Pulmonary artery endothelial cell (primary cell): Measurements from ENCODE around the gene SELP. TPM values are rescaled to one million over a fixed set of nuclear protein-coding genes. Genes with fewer than 3 reads are reported as not detected.
A peak's percentile ranks its signal among the peaks of the same experiment; 100 is the strongest.
"Not testable (repeated sequence)": the region's sequence is repeated elsewhere in the genome, so short reads cannot be mapped to it uniquely, and the experiment has no call there.

Experiments
- DNase-seq: peaks from one replicate; pipeline ENCODE4 v3.0.0-alpha.2; 2011; ENCODE audit warnings: low read depth, low spot score
- total RNA-seq: library from RNA; depleted of rRNA; stranded (reverse); fragments of >200 nt; gene quantifications from 2 replicates; pipeline ENCODE4 v1.2.3, GENCODE V29; 2014

SELP gene
- 1.8 and 3.3 TPM in 2 replicates for total RNA-seq

- peak; percentile 47 for DNase-seq
These were observed at the start of gene SELP for GRCh38 chr1:169630006-169630405. Gene SELP, minus strand, starts transcription at chr1:169630124. Its CDS starts 50 bp downstream, at chr1:169630074.

DNA sequence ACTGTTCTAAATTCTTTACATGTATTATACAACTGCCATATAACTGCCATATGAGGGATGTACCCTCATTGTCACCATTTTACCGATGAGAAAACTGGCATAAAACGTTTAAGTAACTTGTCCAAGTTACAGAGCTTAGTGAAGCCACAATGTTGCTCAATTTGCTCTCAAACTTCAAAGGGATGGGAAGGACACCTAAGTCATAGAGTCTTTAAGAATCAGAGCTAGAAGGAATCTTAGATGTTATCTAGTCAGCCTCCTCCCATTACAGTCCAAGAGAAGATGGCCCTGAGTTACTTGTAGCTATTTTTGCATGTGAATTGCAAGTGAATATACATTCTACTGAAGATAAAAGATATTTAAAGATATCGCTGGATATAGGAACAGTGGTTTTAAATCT lies 49.8 kb upstream of the SELP start:
- DNase-seq, result no peak

GRCh38 chr1:169676001-169676400 lies 46.1 kb upstream of the SELP start:
- peak; percentile 95 for DNase-seq

- DNase-seq, result peak; percentile 88
These were observed 40.9 kb upstream of the SELP start for GRCh38 chr1:169670836-169671235.

DNA sequence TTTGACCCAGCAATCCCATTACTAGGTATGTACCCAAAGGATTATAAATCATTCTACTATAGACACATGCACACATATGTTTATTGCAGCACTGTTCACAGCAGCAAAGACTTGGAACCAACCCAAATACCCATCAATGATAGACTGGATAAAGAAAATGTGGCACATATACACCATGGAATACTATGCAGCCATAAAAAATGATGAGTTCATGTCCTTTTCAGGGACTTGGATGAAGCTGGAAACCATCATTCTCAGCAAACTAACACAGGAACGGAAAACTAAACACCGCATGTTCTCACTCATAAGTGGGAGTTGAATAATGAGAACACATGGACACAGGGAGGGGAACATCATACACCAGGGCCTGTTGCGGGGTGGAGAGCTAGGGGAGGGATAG lies 40.3 kb upstream of the SELP start:
- not testable (repeated sequence) for DNase-seq

GRCh38 chr1:169667699-169668596 lies 38.0 kb upstream of the SELP start:
- not testable (repeated sequence) for DNase-seq

GRCh38 chr1:169667227-169667639 lies 37.3 kb upstream of the SELP start:
- not testable (repeated sequence) for DNase-seq

- DNase-seq, result not testable (repeated sequence)
These were observed 32.8 kb upstream of the SELP start for GRCh38 chr1:169662680-169663079.

DNA sequence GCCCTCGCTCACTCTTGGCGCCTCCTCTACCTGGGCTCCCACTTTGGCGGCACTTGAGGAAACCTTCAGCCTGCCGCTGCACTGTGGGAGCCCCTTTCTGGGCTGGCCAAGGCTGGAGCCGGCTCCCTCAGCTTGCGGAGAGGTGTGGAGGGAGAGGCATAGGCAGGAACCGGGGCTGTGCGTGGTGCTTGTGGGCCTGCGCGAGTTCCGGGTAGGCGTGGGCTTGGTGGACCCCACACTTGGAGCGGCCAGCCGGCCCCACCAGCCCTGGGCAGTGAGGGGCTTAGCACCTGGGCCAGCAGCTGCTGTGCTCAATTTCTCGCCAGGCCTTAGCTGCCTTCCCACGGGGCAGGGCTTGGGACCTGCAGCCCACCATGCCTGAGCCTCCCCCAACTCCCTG lies 31.1 kb upstream of the SELP start:
- DNase-seq, result not testable (repeated sequence)

- not testable (repeated sequence) for DNase-seq
These were observed 28.9 kb upstream of the SELP start for GRCh38 chr1:169658777-169659176.

DNA sequence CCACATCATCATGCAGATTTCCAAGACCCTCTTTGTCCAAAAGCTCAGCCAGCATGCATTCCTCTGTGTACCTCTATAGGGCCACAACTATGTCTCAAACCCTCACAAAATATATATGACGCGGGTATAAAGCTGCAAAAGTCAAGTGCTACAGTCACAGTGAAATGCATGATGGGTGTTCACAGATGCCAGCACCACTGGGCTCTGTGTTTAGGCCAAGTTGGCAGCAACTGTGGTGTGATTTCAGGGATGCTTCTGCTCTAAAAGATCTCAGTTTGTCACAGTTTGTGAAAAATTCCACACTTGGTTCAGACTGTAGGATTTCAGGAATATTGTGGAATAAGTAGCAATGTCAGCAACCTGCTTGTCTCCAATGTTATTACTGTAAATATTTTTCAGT lies 23.9 kb upstream of the SELP start:
- DNase-seq, result no peak

DNA sequence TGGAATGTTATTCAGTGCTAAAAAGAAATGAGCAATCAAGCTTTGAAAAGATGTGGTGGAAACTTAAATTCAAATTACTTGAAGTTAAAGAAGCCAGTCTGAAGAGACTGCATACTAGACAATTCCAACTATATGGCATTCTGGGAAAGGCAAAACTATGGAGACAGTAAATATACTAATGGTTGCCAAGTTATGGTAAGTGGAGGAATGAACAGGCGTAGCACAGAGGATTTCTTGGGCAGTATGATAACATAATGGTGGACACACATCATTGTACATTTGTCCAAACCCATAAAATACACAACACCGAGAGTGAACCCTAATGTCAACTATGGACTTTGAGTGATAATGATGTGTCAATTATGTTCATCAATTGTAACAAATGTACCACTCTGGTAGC lies 21.1 kb upstream of the SELP start:
- no peak for DNase-seq

DNA sequence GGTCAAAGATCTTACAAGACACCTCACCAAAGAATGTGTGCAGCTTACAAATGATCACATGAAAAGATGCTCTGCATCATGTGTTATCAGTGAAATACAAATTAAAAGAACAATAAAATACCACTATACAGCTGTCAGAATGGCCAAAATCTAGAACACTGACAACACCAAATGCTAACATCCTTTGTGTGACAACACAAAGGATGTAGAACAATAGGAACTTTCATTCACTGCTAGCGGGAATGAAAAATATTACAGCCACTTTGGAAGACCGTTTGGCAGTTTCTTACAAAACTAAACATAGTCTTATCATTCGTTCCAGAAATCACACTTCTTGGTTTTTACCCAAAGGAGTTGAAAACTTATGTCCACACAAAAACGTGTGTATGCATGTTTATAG lies 20.6 kb upstream of the SELP start:
- no peak for DNase-seq

DNA sequence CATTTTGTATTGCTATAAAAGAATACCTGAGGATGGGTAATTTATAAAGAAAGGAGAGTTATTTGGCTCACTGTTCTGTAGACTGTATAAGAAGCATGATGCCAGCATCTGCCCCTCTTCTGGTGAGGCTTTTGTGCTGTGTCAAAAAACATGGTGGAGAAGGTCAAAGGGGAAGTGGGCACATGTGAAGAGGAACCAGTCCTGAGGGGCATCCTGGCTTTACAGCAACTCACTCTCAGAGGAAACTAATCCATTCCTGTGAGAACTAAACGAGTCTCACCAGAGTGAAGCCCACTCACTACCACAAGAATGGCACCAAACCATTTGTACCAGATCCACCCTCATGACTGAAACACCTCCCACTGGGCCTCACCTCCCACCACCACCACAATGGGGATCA lies 18.8 kb upstream of the SELP start:
- no peak for DNase-seq

- DNase-seq, result no peak
These were observed 18.3 kb upstream of the SELP start for GRCh38 chr1:169648187-169648586.

- DNase-seq, result no peak
These were observed 17.6 kb upstream of the SELP start for GRCh38 chr1:169647512-169647911.

DNA sequence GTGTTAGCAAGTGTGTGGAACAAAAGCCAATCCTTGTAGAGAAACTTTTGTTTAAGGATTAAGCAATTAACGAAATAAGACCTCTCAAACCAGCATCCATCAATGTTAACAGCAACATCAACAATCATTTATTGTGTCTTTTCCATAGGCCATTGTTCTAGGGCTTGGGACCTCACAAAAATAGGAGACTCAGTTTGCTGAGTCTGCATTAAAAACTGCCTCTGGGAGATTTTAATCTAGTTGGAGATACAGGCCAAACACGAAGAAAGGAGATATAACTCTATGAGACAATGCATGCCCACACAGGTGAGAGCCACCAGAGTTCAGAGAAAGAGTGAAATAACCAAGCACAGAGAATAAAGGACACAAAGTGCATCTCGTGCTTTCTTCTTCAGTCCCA lies 14.4 kb upstream of the SELP start:
- DNase-seq, result no peak

GRCh38 chr1:169634877-169635276 lies 5.0 kb upstream of the SELP start:
- DNase-seq, result no peak

- DNase-seq, result no peak
These were observed 4.2 kb upstream of the SELP start for GRCh38 chr1:169634145-169634544.

GRCh38 chr1:169631249-169631648 lies 1.3 kb upstream of the SELP start:
- no peak for DNase-seq

GRCh38 chr1:169624912-169625311 lies 5.0 kb downstream of the SELP start:
- DNase-seq, result no peak

DNA sequence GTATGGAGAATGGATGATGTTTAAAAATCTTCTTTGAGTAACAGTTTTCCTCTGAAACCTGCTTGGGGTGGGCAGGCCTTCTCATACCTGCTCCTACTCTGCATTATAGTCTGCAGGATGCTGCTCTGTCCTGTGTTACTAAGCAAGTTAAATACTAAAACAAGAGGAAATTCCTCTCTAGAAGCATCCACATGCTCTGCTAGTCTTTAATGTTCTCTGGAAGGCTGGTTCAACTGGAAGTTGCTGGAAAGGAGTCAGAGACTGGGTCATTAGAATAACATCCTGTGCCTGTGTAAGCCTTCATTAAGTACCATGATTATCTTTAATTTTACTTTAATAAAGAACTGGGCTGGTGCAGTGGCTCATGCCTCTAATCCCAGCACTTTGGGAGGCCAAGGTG lies 5.8 kb downstream of the SELP start:
- peak; percentile 44 for DNase-seq
